Neural crest cell (in vitro differentiated cells): ENCODE results near the gene CRISPLD2. TPM values are rescaled to one million over a fixed set of nuclear protein-coding genes. Genes with fewer than 3 reads are reported as not detected.

ENCODE experiments used
- DNase-seq: peaks from one replicate; pipeline ENCODE4 v3.0.0; 2021; ENCODE audit warnings: low read depth, mixed read lengths, low spot score
- H3K27ac Mint-ChIP-seq: one replicate; pipeline ENCODE4 v1.8.0; 2021; ENCODE audit warnings: mild to moderate bottlenecking, mixed read lengths; ENCODE audit not compliant: unreplicated experiment
- H3K27me3 Mint-ChIP-seq: 2 replicates; pipeline ENCODE4 v1.8.0; 2021; ENCODE audit warnings: low read depth, mild to moderate bottlenecking, mixed read lengths
- H3K36me3 Mint-ChIP-seq: 2 replicates; pipeline ENCODE4 v1.8.0; 2021; ENCODE audit warnings: low read depth, mild to moderate bottlenecking, mixed read lengths
- H3K4me1 Mint-ChIP-seq: 2 replicates; pipeline ENCODE4 v1.8.0; 2021; ENCODE audit warnings: mixed read lengths
- H3K4me3 Mint-ChIP-seq: one replicate; pipeline ENCODE4 v1.8.0; 2021; ENCODE audit warnings: mild to moderate bottlenecking, mixed read lengths
- H3K9me3 Mint-ChIP-seq: 2 replicates; pipeline ENCODE4 v1.8.0; 2021; ENCODE audit warnings: mixed read lengths
- CTCF ChIP-seq: fragments of 200-600 bp; sonication (generic); conservative IDR thresholded peaks from 2 replicates; pipeline ENCODE4 v1.5.0; 2021; ENCODE audit warnings: antibody characterized with exemption, mild to moderate bottlenecking
- total RNA-seq: library from RNA; stranded (reverse); gene quantifications from 2 replicates; pipeline ENCODE4 v1.2.1, GENCODE V29; 2021

CRISPLD2 gene
- total RNA-seq, 1 donor from 2014 or later = 0.61 TPM

DNA sequence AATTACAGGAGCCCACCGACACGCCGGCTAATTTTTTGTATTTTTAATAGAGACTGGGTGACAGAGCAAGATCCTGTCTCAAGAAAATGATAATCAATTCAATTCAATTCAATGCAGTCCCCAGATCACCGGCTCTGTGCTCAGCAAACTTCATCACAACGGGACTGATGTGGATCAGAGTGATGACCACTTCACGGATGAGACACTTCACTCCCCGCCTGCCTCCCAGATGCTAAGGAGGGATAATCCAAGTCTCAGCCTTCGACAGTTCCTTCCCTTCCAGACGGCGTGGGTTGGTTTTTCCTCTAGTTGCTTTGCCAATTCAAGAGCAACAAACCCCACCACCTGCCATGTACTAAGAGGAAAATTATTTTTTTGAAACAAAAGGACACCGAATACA lies 97.7 kb downstream of the CRISPLD2 start:
- DNase-seq = no peak
- TF ChIP-seq CTCF = no peak
- Mint-ChIP-seq H3K27ac (no peak overlapping the region), H3K36me3 (no peaks in the 10 kb centered on the region), H3K4me1 (peaks cover 48% of the 10 kb centered on the region), H3K4me3 (no peak overlapping the region), H3K27me3 (no peaks in the 10 kb centered on the region), H3K9me3 (no peaks in the 10 kb centered on the region)

- no peak overlapping the region for H3K4me3 Mint-ChIP-seq
- peaks cover 56% of the 10 kb centered on the region for H3K4me1 Mint-ChIP-seq
- H3K9me3 Mint-ChIP-seq = no peaks in the 10 kb centered on the region
These were observed 98.5 kb downstream of the CRISPLD2 start for GRCh38 chr16:84918006-84918909.

GRCh38 chr16:84919269-84919668 lies 99.5 kb downstream of the CRISPLD2 start:
- TF ChIP-seq CTCF = no peak
- peaks cover 65% of the 10 kb centered on the region for H3K4me1 Mint-ChIP-seq
- no peak overlapping the region for H3K4me3 Mint-ChIP-seq
- no peaks in the 10 kb centered on the region for H3K27me3 Mint-ChIP-seq
- H3K9me3 Mint-ChIP-seq = no peaks in the 10 kb centered on the region
- DNase-seq = no peak
- no peak overlapping the region for H3K27ac Mint-ChIP-seq
- no peaks in the 10 kb centered on the region for H3K36me3 Mint-ChIP-seq

More at GRCh38 chr16:84918006-84918909, 98.5 kb downstream of the CRISPLD2 start:
- Mint-ChIP-seq H3K27me3 (no peaks in the 10 kb centered on the region), H3K36me3 (no peaks in the 10 kb centered on the region), H3K27ac (no peak overlapping the region)
- no peak for TF ChIP-seq CTCF
- DNase-seq = no peak

GRCh38 chr16:84919708-84920107 lies 99.9 kb downstream of the CRISPLD2 start:
- Mint-ChIP-seq H3K9me3 (no peaks in the 10 kb centered on the region), H3K27ac (no peak overlapping the region), H3K27me3 (no peaks in the 10 kb centered on the region), H3K36me3 (no peaks in the 10 kb centered on the region), H3K4me3 (no peak overlapping the region), H3K4me1 (peaks cover 70% of the 10 kb centered on the region)
- DNase-seq = no peak
- no peak for TF ChIP-seq CTCF

- Mint-ChIP-seq H3K4me1 (peaks cover 75% of the 10 kb centered on the region), H3K4me3 (no peak overlapping the region), H3K36me3 (no peaks in the 10 kb centered on the region), H3K9me3 (no peaks in the 10 kb centered on the region), H3K27me3 (no peaks in the 10 kb centered on the region), H3K27ac (no peak overlapping the region)
- DNase-seq = no peak
- no peak for TF ChIP-seq CTCF
These were observed 100.5 kb downstream of the CRISPLD2 start for GRCh38 chr16:84920333-84920732.
